Rectal smooth muscle tissue (tissue), 1 donor: ENCODE data around the gene TGFBR2.
A peak's percentile ranks its signal among the peaks of the same experiment; 100 is the strongest.

Source experiments
- H3K27ac ChIP-seq: one replicate; pipeline ENCODE4 v1.7.0; 2013; ENCODE audit warnings: low read depth, low read length, inconsistent platforms
- H3K27me3 ChIP-seq: one replicate; pipeline ENCODE4 v1.7.0; 2013; ENCODE audit warnings: low read length; ENCODE audit not compliant: control insufficient read depth, insufficient read depth
- H3K36me3 ChIP-seq: one replicate; pipeline ENCODE4 v1.7.0; 2013; ENCODE audit warnings: low read length; ENCODE audit not compliant: control insufficient read depth, insufficient read depth
- H3K4me1 ChIP-seq: one replicate; pipeline ENCODE4 v1.7.0; 2013; ENCODE audit warnings: low read length; ENCODE audit not compliant: control insufficient read depth, insufficient read depth
- H3K4me3 ChIP-seq: one replicate; pipeline ENCODE4 v1.7.0; 2013; ENCODE audit warnings: low read length
- H3K9ac ChIP-seq: one replicate; pipeline ENCODE4 v1.7.0; 2013; ENCODE audit warnings: low read length

Gene TGFBR2

DNA sequence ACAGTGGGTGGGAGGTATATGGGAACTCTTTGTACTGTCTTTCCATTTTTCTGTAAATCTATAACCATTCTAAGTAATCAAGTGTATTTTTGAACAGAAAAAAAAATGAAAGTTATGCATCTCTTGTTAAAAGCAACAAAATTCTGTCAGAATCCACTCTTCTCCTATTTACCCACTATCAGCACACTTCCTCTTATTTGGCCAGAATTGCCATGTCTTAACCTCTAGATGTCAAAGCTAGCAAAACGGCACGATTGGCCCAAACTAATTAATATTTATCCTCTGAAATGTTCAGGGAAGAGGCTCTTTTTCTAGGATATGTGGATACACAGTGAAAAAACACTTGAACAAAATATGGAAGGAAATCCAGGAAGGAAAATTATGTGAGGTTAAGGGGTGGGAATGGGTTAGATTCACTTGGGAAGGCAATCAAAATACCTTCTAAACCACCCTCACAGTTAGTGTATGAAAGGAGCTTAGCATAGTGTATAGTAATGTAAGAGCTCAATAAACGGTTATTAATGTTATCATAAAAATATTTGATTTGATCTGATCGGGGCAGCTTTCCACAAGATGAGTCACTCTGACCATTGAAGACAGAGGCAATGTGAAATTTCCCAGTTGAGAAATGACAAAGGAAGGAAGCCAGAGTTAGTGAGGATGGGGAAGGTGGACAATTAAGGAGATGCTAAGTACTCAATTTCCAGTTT is 20.1 kb upstream of the TGFBR2 start:
- no peak overlapping the region for H3K9ac ChIP-seq
- no peaks in the 10 kb centered on the region for H3K4me1 ChIP-seq
- H3K27me3 ChIP-seq: no peaks in the 10 kb centered on the region
- no peak overlapping the region for H3K27ac ChIP-seq
- no peaks in the 10 kb centered on the region for H3K36me3 ChIP-seq
- H3K4me3 ChIP-seq: no peak overlapping the region

GRCh38 chr3:30586806-30587486 is 19.5 kb upstream of the TGFBR2 start:
- Histone ChIP-seq H3K9ac (no peak overlapping the region), H3K36me3 (no peaks in the 10 kb centered on the region), H3K4me3 (no peak overlapping the region), H3K27me3 (no peaks in the 10 kb centered on the region), H3K27ac (no peak overlapping the region), H3K4me1 (no peaks in the 10 kb centered on the region)

DNA sequence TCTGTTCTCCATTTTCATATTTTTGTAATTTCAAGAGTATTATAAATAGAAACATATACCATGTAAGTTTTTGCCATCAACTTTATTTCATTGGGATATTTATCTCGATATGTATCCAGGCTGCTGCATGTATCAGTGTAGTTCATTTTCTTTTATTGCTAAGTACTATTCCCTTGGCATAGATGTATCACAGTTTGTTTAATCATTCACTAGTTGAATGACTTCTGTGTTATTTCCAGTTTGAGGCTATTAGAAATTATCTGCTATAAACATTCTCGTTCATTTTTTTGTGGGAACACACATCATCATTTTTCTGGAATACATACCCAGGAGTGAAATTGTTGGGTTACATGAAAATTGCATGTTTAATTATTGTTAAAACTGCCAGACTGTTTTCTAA is 18.5 kb upstream of the TGFBR2 start:
- Histone ChIP-seq H3K27ac (no peak overlapping the region), H3K4me3 (no peak overlapping the region), H3K9ac (no peak overlapping the region), H3K27me3 (no peaks in the 10 kb centered on the region), H3K36me3 (no peaks in the 10 kb centered on the region), H3K4me1 (no peaks in the 10 kb centered on the region)

GRCh38 chr3:30596152-30596551 is 10.2 kb upstream of the TGFBR2 start:
- H3K4me1 ChIP-seq: peaks cover 4% of the 10 kb centered on the region
- H3K36me3 ChIP-seq: no peaks in the 10 kb centered on the region
- H3K4me3 ChIP-seq: no peak overlapping the region
- no peaks in the 10 kb centered on the region for H3K27me3 ChIP-seq
- H3K27ac ChIP-seq: no peak overlapping the region
- H3K9ac ChIP-seq: no peak overlapping the region

GRCh38 chr3:30597131-30597768 is 9.2 kb upstream of the TGFBR2 start:
- Histone ChIP-seq H3K27ac (peak overlapping the region; percentile 22), H3K4me1 (peaks cover 4% of the 10 kb centered on the region), H3K9ac (no peak overlapping the region), H3K4me3 (no peak overlapping the region), H3K27me3 (no peaks in the 10 kb centered on the region), H3K36me3 (no peaks in the 10 kb centered on the region)

- Histone ChIP-seq H3K4me1 (peaks cover 4% of the 10 kb centered on the region), H3K4me3 (no peak overlapping the region), H3K36me3 (no peaks in the 10 kb centered on the region), H3K9ac (no peak overlapping the region), H3K27me3 (no peaks in the 10 kb centered on the region), H3K27ac (no peak overlapping the region)
Measured at GRCh38 chr3:30597769-30598134, 8.6 kb upstream of the TGFBR2 start.

GRCh38 chr3:30598668-30599545 is 7.5 kb upstream of the TGFBR2 start:
- peaks cover 4% of the 10 kb centered on the region for H3K4me1 ChIP-seq
- H3K4me3 ChIP-seq: no peak overlapping the region
- H3K27ac ChIP-seq: no peak overlapping the region
- no peaks in the 10 kb centered on the region for H3K36me3 ChIP-seq
- no peaks in the 10 kb centered on the region for H3K27me3 ChIP-seq
- no peak overlapping the region for H3K9ac ChIP-seq

- Histone ChIP-seq H3K4me1 (peaks cover 10% of the 10 kb centered on the region), H3K27me3 (no peaks in the 10 kb centered on the region), H3K27ac (no peak overlapping the region), H3K36me3 (no peaks in the 10 kb centered on the region), H3K4me3 (no peak overlapping the region), H3K9ac (no peak overlapping the region)
Measured at GRCh38 chr3:30600572-30600971, 5.8 kb upstream of the TGFBR2 start.

- no peak overlapping the region for H3K27ac ChIP-seq
- no peaks in the 10 kb centered on the region for H3K27me3 ChIP-seq
- no peaks in the 10 kb centered on the region for H3K36me3 ChIP-seq
Measured at GRCh38 chr3:30602946-30603345, 3.5 kb upstream of the TGFBR2 start.

GRCh38 chr3:30604093-30604492 is 2.3 kb upstream of the TGFBR2 start:
- Histone ChIP-seq H3K9ac (no peak overlapping the region), H3K36me3 (no peaks in the 10 kb centered on the region), H3K4me3 (no peak overlapping the region), H3K27ac (no peak overlapping the region), H3K4me1 (peaks cover 12% of the 10 kb centered on the region), H3K27me3 (no peaks in the 10 kb centered on the region)

More at GRCh38 chr3:30602946-30603345, 3.5 kb upstream of the TGFBR2 start:
- Histone ChIP-seq H3K4me1 (peaks cover 12% of the 10 kb centered on the region), H3K4me3 (no peak overlapping the region), H3K9ac (no peak overlapping the region)

GRCh38 chr3:30604558-30604957 is 1.8 kb upstream of the TGFBR2 start:
- Histone ChIP-seq H3K27me3 (no peaks in the 10 kb centered on the region), H3K36me3 (no peaks in the 10 kb centered on the region), H3K4me1 (peaks cover 13% of the 10 kb centered on the region), H3K9ac (no peak overlapping the region), H3K4me3 (no peak overlapping the region), H3K27ac (no peak overlapping the region)

DNA sequence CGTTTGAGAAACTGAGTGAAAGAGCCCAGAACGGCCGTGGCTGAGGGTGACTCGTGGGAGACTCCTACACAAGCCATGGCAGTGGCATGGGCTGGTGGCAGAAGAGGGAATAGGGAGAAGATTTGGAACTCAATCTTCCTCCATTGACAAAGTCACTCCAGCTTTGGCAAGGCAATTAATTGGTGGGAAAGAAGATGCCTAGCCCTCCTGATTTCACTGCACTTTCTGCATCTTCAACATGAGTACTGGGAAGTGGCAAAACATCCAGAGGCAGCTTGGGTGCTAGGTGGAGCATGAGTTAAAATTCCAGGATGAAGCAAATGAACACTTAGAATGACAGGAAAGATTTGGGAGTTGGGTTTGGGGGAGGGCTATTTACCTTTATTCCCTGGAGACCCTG is 1.4 kb upstream of the TGFBR2 start:
- no peaks in the 10 kb centered on the region for H3K27me3 ChIP-seq
- no peak overlapping the region for H3K27ac ChIP-seq
- H3K4me1 ChIP-seq: peaks cover 17% of the 10 kb centered on the region
- no peak overlapping the region for H3K4me3 ChIP-seq
- no peaks in the 10 kb centered on the region for H3K36me3 ChIP-seq
- H3K9ac ChIP-seq: no peak overlapping the region
